Stomach (tissue), 9 donors: ENCODE results near the gene CARHSP1. TPM values are rescaled to one million over a fixed set of nuclear protein-coding genes. Genes with fewer than 3 reads are reported as not detected.
"Not testable (repeated sequence)": the region's sequence is repeated elsewhere in the genome, so short reads cannot be mapped to it uniquely, and the experiment has no call there.

ENCODE experiments used
- DNase-seq, 2 donors: peaks; one replicate each; pipeline versions ENCODE4 v3.0.0 to v3.0.0-alpha.2; 2013 to 2019
- H3K27ac ChIP-seq, 5 donors: fragments of 200-600 bp in 4 of 5; sonication (generic) in 4 of 5; one replicate each; pipeline ENCODE4 v1.5.1; 2013 to 2019; ENCODE audit warnings: mild to moderate bottlenecking in 1 of 5, moderate library complexity in 1 of 5
- H3K27me3 ChIP-seq, 3 donors: fragments of 200-600 bp; sonication (generic); one replicate each; pipeline ENCODE4 v1.5.1; 2017 to 2019; ENCODE audit warnings: mixed run types in 1 of 3
- H3K36me3 ChIP-seq, 4 donors: fragments of 200-600 bp; sonication (generic); 1 replicate in 3 of 4; 2 replicates in 1 of 4; pipeline ENCODE4 v1.5.1; 2016 to 2019
- H3K4me1 ChIP-seq, 4 donors: fragments of 200-600 bp; sonication (generic); one replicate each; pipeline ENCODE4 v1.5.1; 2016 to 2019
- H3K4me3 ChIP-seq, 4 donors: fragments of 200-600 bp; sonication (generic) in 3 of 4; one replicate each; pipeline ENCODE4 v1.5.1; 2016 to 2019; ENCODE audit warnings: mild to moderate bottlenecking in 1 of 4
- H3K9me3 ChIP-seq, 4 donors: fragments of 200-600 bp; sonication (generic); one replicate each; pipeline ENCODE4 v1.5.1; 2016 to 2019
- EP300 ChIP-seq: sonication (generic); formaldehyde crosslinking; IDR thresholded peaks from one replicate; pipeline ENCODE4 v1.6.1; 2017; ENCODE audit warnings: antibody characterized with exemption
- POLR2A ChIP-seq, 4 donors: fragments of 450-650 bp; IDR thresholded peaks; one replicate each; pipeline ENCODE4 v1.6.1; 2016; ENCODE audit warnings: antibody characterized with exemption in 4 of 4, control low read depth in 2 of 4, mild to moderate bottlenecking in 1 of 4, moderate library complexity in 1 of 4
- POLR2AphosphoS5 ChIP-seq, 3 donors: sonication (generic); formaldehyde crosslinking; IDR thresholded peaks; one replicate each; pipeline ENCODE4 v1.6.1; 2016; ENCODE audit warnings: antibody characterized with exemption in 3 of 3
- WGBS, 5 donors: extraction: QIAGEN DNeasy Blood & Tissue Kit in 3 of 5; methylation state at CpG; one replicate each; pipeline versions ENCODE4 v1.1.5 to v1.1.7; 2013 to 2018; 5-methylcytosine and 5-hydroxymethylcytosine counted together
- intact Hi-C: fragments of 100-400 bp; cut with DNase I; formaldehyde crosslinking; loops from one replicate; pipeline ENCODE4 v1.15.1; 2023; ENCODE audit warnings: low total_unique reads
- polyA plus RNA-seq, 3 donors: library from polyadenylated mRNA; stranded (reverse); fragments of 200-250 nt; gene quantifications; one replicate each; pipeline ENCODE4 v1.2.3, GENCODE V29; 2013
- total RNA-seq, 5 donors: library from RNA; depleted of rRNA; stranded (reverse); fragments of >200 nt; gene quantifications; one replicate each; pipeline versions ENCODE4 v1.1.0 to v1.2.3, GENCODE V29; 2014 to 2016
- TF ChIP-seq, protein P1 (sequence below), 7 experiments: fragments of 450-650 bp in 4 of 7; fragments of 200-600 bp in 3 of 7; sonication (generic) in 3 of 7; IDR thresholded peaks; one replicate each; pipeline ENCODE4 v1.5.1; 2016 to 2019; ENCODE audit warnings: antibody characterized with exemption in 7 of 7, control low read depth in 2 of 7, mild to moderate bottlenecking in 1 of 7
- donor health status: healthy with polysubstance abuse.
- donor health status: Bipolar disorder and iron deficiency.
- donor health status: healthy.

The CARHSP1 gene
- total and polyA plus RNA-seq, 8 donors: 2.0 to 190 (median 58.5) TPM

DNA sequence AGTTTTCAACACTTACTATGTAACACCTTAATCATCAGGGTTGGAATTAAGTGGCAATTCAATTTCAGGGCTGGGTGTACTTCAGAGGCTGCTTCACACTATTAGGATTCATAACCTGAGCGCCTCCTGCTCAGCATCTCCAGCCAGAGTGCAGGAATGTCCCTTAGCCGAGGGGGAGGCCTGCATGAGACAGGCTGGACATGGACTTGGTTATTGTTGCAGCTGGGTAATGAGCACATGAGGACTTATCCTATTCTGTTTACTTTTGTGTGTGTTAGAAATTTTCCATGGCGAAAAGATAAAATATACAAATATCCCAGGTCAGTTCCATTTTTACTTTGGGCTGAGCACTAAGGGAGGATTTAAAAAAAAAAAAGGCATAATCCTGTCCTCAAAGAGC is 60.8 kb downstream of the CARHSP1 start:
- Histone ChIP-seq H3K9me3 (no peaks in the 10 kb centered on the region), H3K36me3 (peaks cover 87 to 100% (median 99%) of the 10 kb centered on the region in 4 donors), H3K27me3 (no peaks in the 10 kb centered on the region), H3K4me3 (no peak overlapping the region), H3K27ac (no peak overlapping the region), H3K4me1 (peaks cover 0 to 2% (median 0%) of the 10 kb centered on the region in 4 donors)
- intact Hi-C loops: loop anchor here (10.0 kb wide), 1 partner anchor 77 kb away; the partner anchor contains the start of gene LITAFD
- no peak for TF ChIP-seq POLR2A (IDR thresholded peaks at IDR 0.05)
- TF ChIP-seq, protein P1, sequence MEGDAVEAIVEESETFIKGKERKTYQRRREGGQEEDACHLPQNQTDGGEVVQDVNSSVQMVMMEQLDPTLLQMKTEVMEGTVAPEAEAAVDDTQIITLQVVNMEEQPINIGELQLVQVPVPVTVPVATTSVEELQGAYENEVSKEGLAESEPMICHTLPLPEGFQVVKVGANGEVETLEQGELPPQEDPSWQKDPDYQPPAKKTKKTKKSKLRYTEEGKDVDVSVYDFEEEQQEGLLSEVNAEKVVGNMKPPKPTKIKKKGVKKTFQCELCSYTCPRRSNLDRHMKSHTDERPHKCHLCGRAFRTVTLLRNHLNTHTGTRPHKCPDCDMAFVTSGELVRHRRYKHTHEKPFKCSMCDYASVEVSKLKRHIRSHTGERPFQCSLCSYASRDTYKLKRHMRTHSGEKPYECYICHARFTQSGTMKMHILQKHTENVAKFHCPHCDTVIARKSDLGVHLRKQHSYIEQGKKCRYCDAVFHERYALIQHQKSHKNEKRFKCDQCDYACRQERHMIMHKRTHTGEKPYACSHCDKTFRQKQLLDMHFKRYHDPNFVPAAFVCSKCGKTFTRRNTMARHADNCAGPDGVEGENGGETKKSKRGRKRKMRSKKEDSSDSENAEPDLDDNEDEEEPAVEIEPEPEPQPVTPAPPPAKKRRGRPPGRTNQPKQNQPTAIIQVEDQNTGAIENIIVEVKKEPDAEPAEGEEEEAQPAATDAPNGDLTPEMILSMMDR (IDR thresholded peaks at IDR 0.05): no peak
- no peak for TF ChIP-seq POLR2AphosphoS5 (IDR thresholded peaks at IDR 0.05)
- no peak for TF ChIP-seq EP300
- 53 to 77% (median 67%) methylated on average over 3 of the region's 3 CpGs for WGBS, 5 donors
- DNase-seq: no peak

DNA sequence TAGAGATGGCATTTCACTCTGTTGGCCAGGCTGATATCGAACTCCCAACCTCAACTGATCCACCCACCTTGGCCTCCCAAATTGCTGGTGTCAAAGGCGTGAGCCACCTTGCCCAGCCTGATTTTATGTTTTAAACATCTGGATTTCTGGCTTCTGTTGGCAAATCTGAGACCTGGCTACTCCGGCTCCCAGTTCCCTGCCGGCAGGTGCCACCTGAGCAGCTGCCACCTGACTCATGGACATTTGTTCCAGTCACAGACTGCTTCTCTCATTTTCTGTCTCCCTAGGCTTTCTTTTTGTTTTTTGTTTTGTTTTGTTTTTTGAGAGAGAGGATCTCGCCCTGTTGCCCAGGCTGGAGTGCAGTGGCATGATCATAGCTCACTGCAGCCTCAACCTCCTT is 61.6 kb downstream of the CARHSP1 start:
- Histone ChIP-seq H3K9me3 (no peaks in the 10 kb centered on the region), H3K4me1 (peaks cover 0 to 2% (median 0%) of the 10 kb centered on the region in 4 donors), H3K27ac (no peak overlapping the region), H3K4me3 (no peak overlapping the region), H3K36me3 (peaks cover 87 to 100% (median 99%) of the 10 kb centered on the region in 4 donors), H3K27me3 (no peaks in the 10 kb centered on the region)
- WGBS, 5 donors: 87 to 93% (median 92%) methylated on average over 5 of the region's 5 CpGs
- intact Hi-C loops: loop anchor here (10.0 kb wide), 1 partner anchor 78 kb away; the partner anchor contains the start of gene LITAFD
- no peak for DNase-seq
- TF ChIP-seq POLR2AphosphoS5 (IDR thresholded peaks at IDR 0.05) (no peak), POLR2A (IDR thresholded peaks at IDR 0.05) (no peak), EP300 (no peak)
- TF ChIP-seq, protein P1 (IDR thresholded peaks at IDR 0.05): no peak

DNA sequence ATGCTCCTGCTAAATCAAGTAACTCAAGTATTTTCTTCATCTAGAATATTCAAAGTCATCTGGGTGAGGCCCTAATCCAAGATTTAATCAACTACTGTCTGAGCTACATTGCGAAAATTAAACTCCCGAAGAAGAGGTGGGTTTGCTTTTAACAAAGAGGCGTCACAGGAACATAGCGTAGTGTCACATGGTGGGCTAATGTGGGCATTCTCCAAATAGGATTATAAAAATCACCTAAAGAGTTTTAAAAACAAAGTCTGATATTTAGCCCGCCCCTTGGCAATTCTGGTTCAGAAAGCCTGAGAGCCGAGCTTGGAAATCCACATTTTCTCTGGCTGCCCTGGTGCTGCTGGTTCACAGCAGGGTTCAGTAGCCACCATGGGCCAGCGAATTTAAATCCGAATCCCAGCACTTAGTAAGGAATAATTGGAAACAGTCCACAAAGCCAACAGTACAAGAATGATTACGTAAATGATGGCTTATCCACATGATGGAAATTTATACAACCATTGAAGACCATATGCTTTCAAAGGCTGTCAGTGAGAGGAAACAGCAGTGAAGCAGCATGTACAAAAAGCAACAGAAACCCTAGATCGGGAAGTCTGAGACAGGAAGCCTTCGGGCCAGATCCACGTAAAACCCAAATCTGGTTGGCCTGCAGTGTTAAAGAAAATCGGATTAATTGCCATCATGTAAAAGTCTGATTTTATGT is 62.4 kb downstream of the CARHSP1 start:
- Histone ChIP-seq H3K4me3 (no peak overlapping the region), H3K9me3 (no peaks in the 10 kb centered on the region), H3K4me1 (peaks cover 0 to 2% (median under 1%) of the 10 kb centered on the region in 4 donors), H3K36me3 (peaks cover 85 to 100% (median 99%) of the 10 kb centered on the region in 4 donors), H3K27ac (no peak overlapping the region), H3K27me3 (no peaks in the 10 kb centered on the region)
- intact Hi-C loops: loop anchor here (10.0 kb wide), 1 partner anchor 78 kb away; the partner anchor contains the start of gene LITAFD
- 80 to 92% (median 85%) methylated on average over 13 of the region's 13 CpGs for WGBS, 5 donors
- no peak for DNase-seq
- TF ChIP-seq POLR2AphosphoS5 (IDR thresholded peaks at IDR 0.05): no peak
- TF ChIP-seq, protein P1 (IDR thresholded peaks at IDR 0.05): no peak

DNA sequence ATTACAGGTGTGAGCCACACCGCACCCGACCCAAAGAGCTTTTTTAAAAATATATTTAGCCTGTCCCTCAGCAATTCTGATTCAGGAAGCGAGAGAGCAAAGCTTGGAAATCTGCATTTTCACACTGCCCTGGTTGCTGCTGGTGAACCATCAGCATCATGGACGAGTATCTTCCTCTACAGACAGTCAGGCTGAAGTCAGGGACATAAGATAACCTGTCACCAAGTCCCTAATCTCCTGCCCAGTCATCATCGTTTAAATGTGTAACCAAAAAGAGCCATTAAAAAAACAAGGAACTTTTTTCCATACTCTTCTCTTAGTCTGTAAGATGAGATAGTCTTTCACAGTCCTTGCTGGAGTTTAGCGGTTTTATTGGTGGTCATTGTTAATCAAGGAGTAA is 64.5 kb downstream of the CARHSP1 start:
- intact Hi-C loops: loop anchor here (10.0 kb wide), 1 partner anchor 80 kb away; the partner anchor contains the start of gene LITAFD
- Histone ChIP-seq H3K9me3 (no peaks in the 10 kb centered on the region), H3K4me1 (peaks cover 10 to 21% (median 16%) of the 10 kb centered on the region in 4 donors), H3K36me3 (peaks cover 66 to 87% (median 81%) of the 10 kb centered on the region in 4 donors), H3K4me3 (no peak overlapping the region), H3K27ac (no peak overlapping the region), H3K27me3 (no peaks in the 10 kb centered on the region)
- DNase-seq: no peak
- TF ChIP-seq EP300: no peak
- TF ChIP-seq POLR2AphosphoS5 (IDR thresholded peaks at IDR 0.05): no peak
- TF ChIP-seq, protein P1 (IDR thresholded peaks at IDR 0.05): no peak
- TF ChIP-seq POLR2A (IDR thresholded peaks at IDR 0.05): no peak
- 80 to 86% (median 83%) methylated on average over 6 of the region's 6 CpGs for whole genome bisulfite sequencing, 5 donors

DNA sequence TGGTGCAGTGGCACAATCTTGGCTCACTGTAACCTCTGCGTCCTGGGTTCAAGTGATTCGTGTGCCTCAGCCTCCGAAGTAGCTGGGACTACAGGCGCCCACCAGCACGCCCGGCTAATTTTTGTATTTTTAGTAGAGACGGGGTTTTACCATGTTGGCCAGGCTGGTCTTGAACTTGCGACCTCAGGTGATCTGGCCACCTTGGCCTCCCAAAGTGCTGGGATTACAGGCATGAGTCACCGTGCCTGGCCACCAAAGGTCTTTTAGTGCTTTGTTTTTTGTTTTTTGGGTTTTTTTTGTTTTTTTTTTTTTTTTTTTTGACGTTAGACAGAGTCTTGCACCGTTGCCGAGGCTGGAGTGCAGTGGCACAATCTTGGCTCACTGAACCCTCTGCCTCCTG is 65.1 kb downstream of the CARHSP1 start:
- not testable (repeated sequence) for H3K4me3 ChIP-seq, H3K27me3 ChIP-seq, H3K9me3 ChIP-seq, DNase-seq, H3K27ac ChIP-seq
- Histone ChIP-seq H3K36me3 (peaks cover 60 to 82% (median 76%) of the 10 kb centered on the region in 4 donors), H3K4me1 (peaks cover 14 to 27% (median 22%) of the 10 kb centered on the region in 4 donors)
- intact Hi-C loops: loop anchor here (10.0 kb wide), 1 partner anchor 81 kb away; the partner anchor contains the start of gene LITAFD
- WGBS, 5 donors: 88 to 93% (median 91%) methylated on average over 12 of the region's 12 CpGs
